ENCODE results near the gene PCGF2. TPM values are rescaled to one million over a fixed set of nuclear protein-coding genes. Genes with fewer than 3 reads are reported as not detected.
"Not testable (repeated sequence)": the region's sequence is repeated elsewhere in the genome, so short reads cannot be mapped to it uniquely, and the experiment has no call there.

The PCGF2 gene
- total RNA-seq, 2 donors from 2014 or later: 101 to 106 TPM

- 0 to 4% methylated on average over 1 of the region's 1 CpG for WGBS, 2 experiments (ENCODE audit: insufficient coverage in 1 of 2, insufficient read length in 1 of 2)
- TF ChIP-seq, protein P1, sequence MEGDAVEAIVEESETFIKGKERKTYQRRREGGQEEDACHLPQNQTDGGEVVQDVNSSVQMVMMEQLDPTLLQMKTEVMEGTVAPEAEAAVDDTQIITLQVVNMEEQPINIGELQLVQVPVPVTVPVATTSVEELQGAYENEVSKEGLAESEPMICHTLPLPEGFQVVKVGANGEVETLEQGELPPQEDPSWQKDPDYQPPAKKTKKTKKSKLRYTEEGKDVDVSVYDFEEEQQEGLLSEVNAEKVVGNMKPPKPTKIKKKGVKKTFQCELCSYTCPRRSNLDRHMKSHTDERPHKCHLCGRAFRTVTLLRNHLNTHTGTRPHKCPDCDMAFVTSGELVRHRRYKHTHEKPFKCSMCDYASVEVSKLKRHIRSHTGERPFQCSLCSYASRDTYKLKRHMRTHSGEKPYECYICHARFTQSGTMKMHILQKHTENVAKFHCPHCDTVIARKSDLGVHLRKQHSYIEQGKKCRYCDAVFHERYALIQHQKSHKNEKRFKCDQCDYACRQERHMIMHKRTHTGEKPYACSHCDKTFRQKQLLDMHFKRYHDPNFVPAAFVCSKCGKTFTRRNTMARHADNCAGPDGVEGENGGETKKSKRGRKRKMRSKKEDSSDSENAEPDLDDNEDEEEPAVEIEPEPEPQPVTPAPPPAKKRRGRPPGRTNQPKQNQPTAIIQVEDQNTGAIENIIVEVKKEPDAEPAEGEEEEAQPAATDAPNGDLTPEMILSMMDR (conservative IDR thresholded peaks at IDR 0.05): no peak
- H3K4me1 ChIP-seq (ENCODE audit: control insufficient read depth, insufficient read depth, low read length): peaks cover 6% of the 10 kb centered on the region
- peaks cover 41% of the 10 kb centered on the region for H3K36me3 Mint-ChIP-seq (ENCODE audit: low read depth)
- H3K4me1 Mint-ChIP-seq: peaks cover 36% of the 10 kb centered on the region
- H3K27ac Mint-ChIP-seq: peak overlapping the region; percentile 91
- H3K27ac ChIP-seq (ENCODE audit: low read depth, low read length): peak overlapping the region; percentile 10
- peaks cover 44% of the 10 kb centered on the region for H3K36me3 ChIP-seq (ENCODE audit: control insufficient read depth, insufficient read depth, low read length)
- H3K4me3 Mint-ChIP-seq: peak overlapping the region; percentile 34
- H3K9me3 ChIP-seq (ENCODE audit: control insufficient read depth, low read length): no peaks in the 10 kb centered on the region
- DNase-seq: peak; percentile 86
- H3K9ac ChIP-seq (ENCODE audit: extremely low read depth, low read length, poor library complexity, severe bottlenecking): peak overlapping the region; percentile 4
- H3K27me3 ChIP-seq (ENCODE audit: control insufficient read depth, insufficient read depth, low read length, poor library complexity, severe bottlenecking): no peaks in the 10 kb centered on the region
- H3K4me3 ChIP-seq (ENCODE audit: low read length): peak overlapping the region; percentile 21
- H3K27me3 Mint-ChIP-seq (ENCODE audit: insufficient read depth): no peaks in the 10 kb centered on the region
- H3K9me3 Mint-ChIP-seq: no peaks in the 10 kb centered on the region
Measured at GRCh38 chr17:38789185-38789584, 41.0 kb upstream of the PCGF2 start.

DNA sequence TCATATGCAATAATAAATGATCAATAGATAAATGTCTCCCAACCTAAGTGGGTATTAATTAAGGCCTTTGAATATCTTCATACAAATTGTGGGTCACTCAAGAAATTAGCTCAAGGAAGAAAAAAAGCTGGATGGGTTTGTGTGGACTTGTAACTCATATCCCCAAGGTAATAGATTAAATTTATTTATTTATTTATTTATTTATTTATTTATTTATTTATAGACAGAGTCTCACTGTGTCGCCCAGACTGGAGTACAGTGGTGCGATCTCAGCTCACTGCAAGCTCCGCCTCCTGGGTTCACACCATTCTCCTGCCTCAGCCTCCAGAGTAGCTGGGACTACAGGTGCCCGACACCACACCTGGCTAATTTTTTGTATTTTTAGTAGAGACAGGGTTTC, 39.9 kb upstream of the PCGF2 start:
- Mint-ChIP-seq H3K36me3 (ENCODE audit: low read depth) (peaks cover 47% of the 10 kb centered on the region), H3K4me1 (peaks cover 29% of the 10 kb centered on the region)
- H3K27ac Mint-ChIP-seq; H3K27me3 Mint-ChIP-seq (ENCODE audit: insufficient read depth); H3K9me3 ChIP-seq (ENCODE audit: control insufficient read depth, low read length); DNase-seq; H3K4me1 ChIP-seq (ENCODE audit: control insufficient read depth, insufficient read depth, low read length); H3K27me3 ChIP-seq (ENCODE audit: control insufficient read depth, insufficient read depth, low read length, poor library complexity, severe bottlenecking); H3K4me3 Mint-ChIP-seq; H3K27ac ChIP-seq (ENCODE audit: low read depth, low read length); H3K4me3 ChIP-seq (ENCODE audit: low read length); H3K9me3 Mint-ChIP-seq; H3K9ac ChIP-seq (ENCODE audit: extremely low read depth, low read length, poor library complexity, severe bottlenecking): not testable (repeated sequence)
- peaks cover 44% of the 10 kb centered on the region for H3K36me3 ChIP-seq (ENCODE audit: control insufficient read depth, insufficient read depth, low read length)
- WGBS, 2 experiments (ENCODE audit: insufficient coverage in 1 of 2, insufficient read length in 1 of 2): 95 to 100% methylated on average over 1 to 4 of the region's 4 CpGs

- H3K4me3 Mint-ChIP-seq: no peak overlapping the region
- H3K4me1 Mint-ChIP-seq: peaks cover 20% of the 10 kb centered on the region
- Histone ChIP-seq H3K27ac (ENCODE audit: low read depth, low read length) (no peak overlapping the region), H3K9ac (ENCODE audit: extremely low read depth, low read length, poor library complexity, severe bottlenecking) (no peak overlapping the region), H3K4me1 (ENCODE audit: control insufficient read depth, insufficient read depth, low read length) (peaks cover 6% of the 10 kb centered on the region), H3K27me3 (ENCODE audit: control insufficient read depth, insufficient read depth, low read length, poor library complexity, severe bottlenecking) (no peaks in the 10 kb centered on the region), H3K36me3 (ENCODE audit: control insufficient read depth, insufficient read depth, low read length) (peaks cover 51% of the 10 kb centered on the region), H3K4me3 (ENCODE audit: low read length) (no peak overlapping the region), H3K9me3 (ENCODE audit: control insufficient read depth, low read length) (no peaks in the 10 kb centered on the region)
- no peaks in the 10 kb centered on the region for H3K9me3 Mint-ChIP-seq
- TF ChIP-seq, protein P1 (conservative IDR thresholded peaks at IDR 0.05): no peak
- no peak overlapping the region for H3K27ac Mint-ChIP-seq
- DNase-seq: no peak
- peaks cover 48% of the 10 kb centered on the region for H3K36me3 Mint-ChIP-seq (ENCODE audit: low read depth)
- 76 to 80% methylated on average over 6 of the region's 6 CpGs for WGBS, 2 experiments (ENCODE audit: insufficient coverage in 1 of 2, insufficient read length in 1 of 2)
- H3K27me3 Mint-ChIP-seq (ENCODE audit: insufficient read depth): no peaks in the 10 kb centered on the region
Measured at GRCh38 chr17:38786372-38786771, 38.2 kb upstream of the PCGF2 start.

DNA sequence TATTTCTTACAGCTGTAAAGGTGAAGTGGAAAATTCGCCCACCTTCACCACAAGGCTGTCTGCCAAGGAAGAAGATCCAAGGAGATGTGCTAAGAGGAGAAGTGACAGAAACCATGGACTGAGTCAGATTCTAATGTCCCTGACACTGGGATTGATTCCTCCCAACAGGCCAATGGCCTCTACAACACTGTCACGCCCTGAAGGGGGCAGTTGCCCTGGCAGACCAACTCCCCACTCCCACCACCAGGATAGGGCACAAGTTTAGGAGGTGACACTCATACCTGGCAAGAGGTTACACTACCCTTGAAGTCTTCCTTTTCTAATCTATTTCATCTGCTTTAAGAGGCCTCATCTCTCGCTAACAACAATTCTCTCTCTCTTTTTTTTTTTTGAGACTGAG, 35.1 kb upstream of the PCGF2 start:
- no peaks in the 10 kb centered on the region for H3K27me3 Mint-ChIP-seq (ENCODE audit: insufficient read depth)
- peaks cover 83% of the 10 kb centered on the region for H3K36me3 ChIP-seq (ENCODE audit: control insufficient read depth, insufficient read depth, low read length)
- 90 to 93% methylated on average over 3 of the region's 3 CpGs for WGBS, 2 experiments (ENCODE audit: insufficient coverage in 1 of 2, insufficient read length in 1 of 2)

More for the DNA sequence above, 35.1 kb upstream of the PCGF2 start:
- TF ChIP-seq, protein P1 (conservative IDR thresholded peaks at IDR 0.05): peak; percentile 48
- Mint-ChIP-seq H3K27ac (no peak overlapping the region), H3K4me3 (no peak overlapping the region), H3K4me1 (no peaks in the 10 kb centered on the region), H3K36me3 (ENCODE audit: low read depth) (peaks cover 75% of the 10 kb centered on the region), H3K9me3 (no peaks in the 10 kb centered on the region)
- Histone ChIP-seq H3K27me3 (ENCODE audit: control insufficient read depth, insufficient read depth, low read length, poor library complexity, severe bottlenecking) (no peaks in the 10 kb centered on the region), H3K4me1 (ENCODE audit: control insufficient read depth, insufficient read depth, low read length) (no peaks in the 10 kb centered on the region), H3K27ac (ENCODE audit: low read depth, low read length) (no peak overlapping the region), H3K9ac (ENCODE audit: extremely low read depth, low read length, poor library complexity, severe bottlenecking) (no peak overlapping the region), H3K9me3 (ENCODE audit: control insufficient read depth, low read length) (no peaks in the 10 kb centered on the region), H3K4me3 (ENCODE audit: low read length) (no peak overlapping the region)
- DNase-seq: peak; percentile 58

Data from endodermal cell (in vitro differentiated cells).